HL-60 (cell line): ENCODE results near the gene SCIMP.

Experiments used
- CTCF ChIP-seq: IDR thresholded peaks from one replicate; pipeline ENCODE4 v1.5.1; 2011; ENCODE audit warnings: low read length, control low read depth, inconsistent platforms; ENCODE audit not compliant: insufficient read depth
- POLR2AphosphoS5 ChIP-seq: IDR thresholded peaks from 2 replicates; pipeline ENCODE4 v1.6.1; 2012; ENCODE audit warnings: low read depth
- SPI1 ChIP-seq: IDR thresholded peaks from 2 replicates; pipeline ENCODE4 v1.6.1; 2012; ENCODE audit warnings: low read depth, mild to moderate bottlenecking, borderline replicate concordance
- TF ChIP-seq, protein P1 (sequence below): IDR thresholded peaks from 2 replicates; pipeline ENCODE4 v1.6.1; 2012; ENCODE audit warnings: low read depth; ENCODE audit not compliant: insufficient replicate concordance

- TF ChIP-seq CTCF (no peak), SPI1 (no peak), POLR2AphosphoS5 (no peak)
- TF ChIP-seq, protein P1, sequence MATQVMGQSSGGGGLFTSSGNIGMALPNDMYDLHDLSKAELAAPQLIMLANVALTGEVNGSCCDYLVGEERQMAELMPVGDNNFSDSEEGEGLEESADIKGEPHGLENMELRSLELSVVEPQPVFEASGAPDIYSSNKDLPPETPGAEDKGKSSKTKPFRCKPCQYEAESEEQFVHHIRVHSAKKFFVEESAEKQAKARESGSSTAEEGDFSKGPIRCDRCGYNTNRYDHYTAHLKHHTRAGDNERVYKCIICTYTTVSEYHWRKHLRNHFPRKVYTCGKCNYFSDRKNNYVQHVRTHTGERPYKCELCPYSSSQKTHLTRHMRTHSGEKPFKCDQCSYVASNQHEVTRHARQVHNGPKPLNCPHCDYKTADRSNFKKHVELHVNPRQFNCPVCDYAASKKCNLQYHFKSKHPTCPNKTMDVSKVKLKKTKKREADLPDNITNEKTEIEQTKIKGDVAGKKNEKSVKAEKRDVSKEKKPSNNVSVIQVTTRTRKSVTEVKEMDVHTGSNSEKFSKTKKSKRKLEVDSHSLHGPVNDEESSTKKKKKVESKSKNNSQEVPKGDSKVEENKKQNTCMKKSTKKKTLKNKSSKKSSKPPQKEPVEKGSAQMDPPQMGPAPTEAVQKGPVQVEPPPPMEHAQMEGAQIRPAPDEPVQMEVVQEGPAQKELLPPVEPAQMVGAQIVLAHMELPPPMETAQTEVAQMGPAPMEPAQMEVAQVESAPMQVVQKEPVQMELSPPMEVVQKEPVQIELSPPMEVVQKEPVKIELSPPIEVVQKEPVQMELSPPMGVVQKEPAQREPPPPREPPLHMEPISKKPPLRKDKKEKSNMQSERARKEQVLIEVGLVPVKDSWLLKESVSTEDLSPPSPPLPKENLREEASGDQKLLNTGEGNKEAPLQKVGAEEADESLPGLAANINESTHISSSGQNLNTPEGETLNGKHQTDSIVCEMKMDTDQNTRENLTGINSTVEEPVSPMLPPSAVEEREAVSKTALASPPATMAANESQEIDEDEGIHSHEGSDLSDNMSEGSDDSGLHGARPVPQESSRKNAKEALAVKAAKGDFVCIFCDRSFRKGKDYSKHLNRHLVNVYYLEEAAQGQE: no peak
Observed at GRCh38 chr17:5219536-5219935, 15.1 kb downstream of the SCIMP start.
